Gastroesophageal sphincter (tissue), 3 donors: Measurements from ENCODE around the gene GRIP1.

ENCODE experiments used
- CTCF ChIP-seq, 4 experiments: fragments of 200-600 bp in 2 of 4; fragments of 450-650 bp in 2 of 4; sonication (generic) in 1 of 4; IDR thresholded peaks; one replicate each; pipeline ENCODE4 v1.5.1; 2017 to 2019; ENCODE audit warnings: antibody characterized with exemption in 4 of 4, mild to moderate bottlenecking in 2 of 4, moderate library complexity in 2 of 4
- EP300 ChIP-seq: sonication (generic); formaldehyde crosslinking; IDR thresholded peaks from one replicate; pipeline ENCODE4 v1.6.1; 2017; ENCODE audit warnings: antibody characterized with exemption, mild to moderate bottlenecking
- POLR2A ChIP-seq, 2 donors: fragments of 450-650 bp; IDR thresholded peaks; one replicate each; pipeline ENCODE4 v1.6.1; 2017; ENCODE audit warnings: antibody characterized with exemption in 2 of 2, mild to moderate bottlenecking in 2 of 2, moderate library complexity in 1 of 2
- POLR2AphosphoS5 ChIP-seq: sonication (generic); formaldehyde crosslinking; IDR thresholded peaks from one replicate; pipeline ENCODE4 v1.6.1; 2017; ENCODE audit warnings: antibody characterized with exemption

- TF ChIP-seq POLR2A (IDR thresholded peaks at IDR 0.05) (no peak), CTCF (IDR thresholded peaks at IDR 0.05) (no peak), POLR2AphosphoS5 (no peak), EP300 (no peak)
Observed at GRCh38 chr12:66502911-66503310, 176.0 kb downstream of the GRIP1 start.
